DMS 273 (cell line): Measurements from ENCODE around the gene MAP4K4.

Experiments
- DNase-seq: peaks from one replicate; lab custom pipeline; 2025; ENCODE audit not compliant: unreplicated experiment; lab: John Stamatoyannopoulos, UW

Gene MAP4K4

GRCh38 chr2:101831351-101831865, 133.9 kb downstream of the MAP4K4 start:
- peak; percentile 76 for DNase-seq

GRCh38 chr2:101832114-101832513, 134.6 kb downstream of the MAP4K4 start:
- DNase-seq, result peak; percentile 22

GRCh38 chr2:101833890-101834523, 136.5 kb downstream of the MAP4K4 start:
- no peak for DNase-seq

- DNase-seq, result no peak
These were observed 139.8 kb downstream of the MAP4K4 start for GRCh38 chr2:101837354-101837753.

- DNase-seq, result no peak
These were observed 144.3 kb downstream of the MAP4K4 start for GRCh38 chr2:101841679-101842327.

- no peak for DNase-seq
These were observed 145.0 kb downstream of the MAP4K4 start for GRCh38 chr2:101842471-101842870.

DNA sequence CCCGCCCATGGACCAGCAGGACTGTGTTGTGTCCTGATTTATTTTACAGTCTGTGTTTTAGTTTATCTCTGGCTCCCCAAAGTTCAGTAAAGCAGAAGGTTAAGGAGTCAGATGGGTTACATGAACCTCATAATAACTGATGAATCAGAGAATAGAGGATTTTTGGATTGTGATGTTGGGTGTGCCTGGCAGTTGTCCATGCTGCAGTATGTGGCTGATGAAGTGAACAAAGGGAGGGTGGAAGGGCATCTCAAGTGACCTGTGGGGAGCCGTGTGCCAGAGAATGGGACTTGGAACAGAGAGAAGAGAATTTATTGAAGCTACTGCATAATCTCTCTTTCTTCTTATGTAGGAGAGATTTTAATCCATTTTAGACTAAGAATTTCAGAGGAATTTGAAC, 145.5 kb downstream of the MAP4K4 start:
- DNase-seq, result no peak

GRCh38 chr2:101843471-101843870, 146.0 kb downstream of the MAP4K4 start:
- no peak for DNase-seq

DNA sequence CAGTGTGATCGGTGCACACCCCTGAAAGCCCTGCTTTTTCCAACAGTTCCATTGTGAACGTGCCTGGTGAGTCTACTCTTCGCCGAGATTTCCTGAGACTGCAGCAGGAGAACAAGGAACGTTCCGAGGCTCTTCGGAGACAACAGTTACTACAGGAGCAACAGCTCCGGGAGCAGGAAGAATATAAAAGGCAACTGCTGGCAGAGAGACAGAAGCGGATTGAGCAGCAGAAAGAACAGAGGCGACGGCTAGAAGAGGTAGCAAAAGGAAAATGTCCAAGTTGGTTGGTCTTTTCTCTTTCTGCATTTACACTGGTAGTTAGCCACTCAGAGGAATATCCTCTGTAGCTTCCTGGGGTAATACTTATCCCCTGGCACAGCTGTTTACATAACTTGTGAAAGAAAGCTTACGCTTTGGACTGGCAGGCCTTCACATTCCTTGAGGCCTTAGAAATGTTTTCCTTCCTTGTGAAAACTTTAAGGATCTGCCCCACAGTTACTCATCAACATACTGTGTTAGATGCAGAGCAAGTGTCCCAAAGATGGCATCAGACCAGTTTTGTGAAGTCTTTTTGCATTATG, 146.6 kb downstream of the MAP4K4 start:
- DNase-seq, result no peak

DNA sequence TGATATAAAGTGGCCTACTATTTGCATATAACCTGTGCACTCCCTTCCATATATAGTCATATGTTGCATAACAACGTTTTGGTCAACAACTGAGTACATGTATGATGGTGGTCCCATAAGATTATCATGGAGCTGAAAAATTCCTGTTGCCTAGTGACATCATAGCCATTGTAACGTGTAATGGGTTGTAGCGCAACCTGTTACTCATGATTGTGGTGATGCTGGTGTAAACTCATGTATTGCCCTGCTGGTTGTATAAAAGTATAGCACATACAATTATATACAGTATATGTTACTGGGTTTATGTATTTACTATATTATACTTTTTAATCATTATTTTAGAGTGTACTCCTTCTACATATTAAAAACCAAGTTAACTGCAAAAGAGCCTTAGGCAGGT, 149.5 kb downstream of the MAP4K4 start:
- DNase-seq, result no peak

DNA sequence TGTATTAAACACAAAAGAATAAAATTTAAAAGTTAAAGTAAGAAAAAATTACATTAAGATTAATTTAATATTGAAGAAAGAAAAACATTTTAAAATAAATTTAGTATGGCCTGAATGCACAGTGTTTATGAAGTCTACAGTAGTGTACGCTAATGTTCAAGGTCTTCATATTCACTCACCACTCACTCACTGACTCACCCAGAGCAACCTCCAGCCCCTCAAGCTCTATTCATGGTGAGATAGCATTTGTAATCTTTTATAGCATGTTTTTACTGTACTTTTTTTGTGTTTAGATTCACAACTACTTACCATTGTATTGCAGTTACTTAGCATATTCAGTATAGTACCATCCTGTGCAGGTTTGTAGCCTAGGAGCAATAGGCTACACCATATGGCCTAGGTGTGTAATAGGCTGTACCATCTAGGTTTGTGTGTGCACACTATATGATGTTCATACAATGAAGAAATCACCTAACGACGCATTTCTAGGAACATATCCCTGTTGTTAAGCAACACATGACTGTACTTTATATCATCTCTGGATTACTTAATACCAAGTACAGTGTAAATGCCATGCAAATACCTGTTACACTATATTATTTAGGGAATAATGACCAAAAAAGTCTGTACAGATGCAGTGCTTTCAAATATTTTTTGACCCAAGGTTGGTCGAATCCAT, 150.3 kb downstream of the MAP4K4 start:
- no peak for DNase-seq

- no peak for DNase-seq
These were observed 151.4 kb downstream of the MAP4K4 start for GRCh38 chr2:101848769-101849410.

DNA sequence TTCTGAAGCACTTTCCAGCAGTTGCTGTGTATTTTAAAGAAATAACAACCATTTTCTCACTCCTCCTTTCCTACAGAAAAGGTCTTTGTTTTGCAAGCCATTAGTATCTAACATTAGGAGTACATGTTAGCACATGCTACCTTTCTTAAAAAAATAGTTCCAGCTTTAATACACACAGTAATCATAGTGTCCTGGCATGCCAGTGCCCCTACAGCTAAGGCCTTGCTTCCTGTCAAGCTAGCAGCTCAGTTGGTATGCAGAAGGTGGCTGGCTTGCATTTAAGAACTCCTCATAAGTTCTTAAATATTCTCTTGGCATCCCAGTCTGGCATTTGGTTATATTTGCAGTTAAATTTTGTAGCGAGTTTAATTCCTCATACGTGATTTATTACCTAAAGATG, 152.9 kb downstream of the MAP4K4 start:
- DNase-seq, result no peak

DNA sequence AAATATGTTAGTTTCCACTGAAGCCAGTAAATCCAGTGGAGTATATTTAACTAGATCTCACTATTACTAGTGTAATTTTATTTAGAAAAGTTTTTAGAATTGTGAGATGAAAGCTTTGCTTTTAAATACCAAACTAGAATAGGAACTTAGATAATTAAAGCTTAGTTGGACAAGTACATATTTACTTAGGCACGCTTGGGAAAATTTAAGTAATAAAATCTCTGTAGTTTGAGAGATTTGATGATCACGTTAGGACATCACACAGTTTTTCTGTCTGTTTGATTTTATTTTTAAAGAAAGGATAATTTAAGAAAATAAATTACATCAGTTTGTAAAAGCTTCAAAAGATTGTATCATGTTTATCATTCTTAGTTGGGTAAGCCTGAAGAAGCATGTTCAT, 153.5 kb downstream of the MAP4K4 start:
- no peak for DNase-seq

GRCh38 chr2:101852824-101853223, 155.3 kb downstream of the MAP4K4 start:
- DNase-seq, result no peak

- DNase-seq, result no peak
These were observed 157.4 kb downstream of the MAP4K4 start for GRCh38 chr2:101854877-101855276.

- no peak for DNase-seq
These were observed 158.3 kb downstream of the MAP4K4 start for GRCh38 chr2:101855776-101856175.

- DNase-seq, result no peak
These were observed 160.7 kb downstream of the MAP4K4 start for GRCh38 chr2:101858246-101858645.

DNA sequence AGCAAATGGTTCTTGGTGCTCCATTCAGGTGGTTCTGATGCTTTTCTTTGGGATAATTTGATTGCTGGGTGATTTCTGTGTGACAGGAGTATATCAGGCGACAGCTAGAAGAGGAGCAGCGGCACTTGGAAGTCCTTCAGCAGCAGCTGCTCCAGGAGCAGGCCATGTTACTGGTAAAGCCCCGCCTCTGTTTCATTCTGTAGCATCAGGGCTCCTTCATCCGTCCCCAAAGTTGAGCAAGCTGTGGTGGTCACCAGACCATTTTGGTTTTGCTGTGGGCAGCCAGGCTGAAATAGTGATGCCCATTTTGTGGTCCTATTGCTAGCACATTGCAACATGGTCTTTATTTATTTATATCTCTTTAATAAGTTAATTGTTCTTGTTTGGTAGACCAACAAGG, 161.4 kb downstream of the MAP4K4 start:
- no peak for DNase-seq

DNA sequence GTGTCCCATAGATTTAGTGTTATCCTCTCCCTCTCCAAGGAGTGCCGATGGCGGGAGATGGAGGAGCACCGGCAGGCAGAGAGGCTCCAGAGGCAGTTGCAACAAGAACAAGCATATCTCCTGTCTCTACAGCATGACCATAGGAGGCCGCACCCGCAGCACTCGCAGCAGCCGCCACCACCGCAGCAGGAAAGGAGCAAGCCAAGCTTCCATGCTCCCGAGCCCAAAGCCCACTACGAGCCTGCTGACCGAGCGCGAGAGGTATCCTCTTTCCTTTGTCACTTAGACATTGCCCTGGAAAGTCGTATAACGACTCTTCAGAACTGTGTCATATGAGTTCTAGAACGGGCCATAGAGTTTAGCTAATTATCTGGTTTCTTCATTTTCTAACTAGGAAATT, 162.1 kb downstream of the MAP4K4 start:
- DNase-seq, result no peak

- DNase-seq, result no peak
These were observed 162.7 kb downstream of the MAP4K4 start for GRCh38 chr2:101860157-101860556.
